Sigmoid colon (tissue), 7 donors: Measurements from ENCODE around the gene GOLGA3. TPM values are rescaled to one million over a fixed set of nuclear protein-coding genes. Genes with fewer than 3 reads are reported as not detected.
"Not testable (repeated sequence)": the region's sequence is repeated elsewhere in the genome, so short reads cannot be mapped to it uniquely, and the experiment has no call there.

ENCODE experiments used
- DNase-seq: peaks from one replicate; pipeline ENCODE4 v3.0.0-alpha.2; 2019
- H3K27ac ChIP-seq, 4 donors: fragments of 200-600 bp; sonication (generic); one replicate each; pipeline ENCODE4 v1.5.1; 2016 to 2019; ENCODE audit warnings: mild to moderate bottlenecking in 1 of 4
- H3K27me3 ChIP-seq, 3 donors: fragments of 200-600 bp; sonication (generic); one replicate each; pipeline ENCODE4 v1.5.1; 2019; ENCODE audit warnings: mild to moderate bottlenecking in 1 of 3
- H3K36me3 ChIP-seq, 4 donors: fragments of 200-600 bp; sonication (generic); one replicate each; pipeline ENCODE4 v1.5.1; 2016 to 2019
- H3K4me1 ChIP-seq, 4 donors: fragments of 200-600 bp; sonication (generic); one replicate each; pipeline ENCODE4 v1.5.1; 2017 to 2019
- H3K4me3 ChIP-seq, 4 donors: fragments of 200-600 bp; sonication (generic); one replicate each; pipeline ENCODE4 v1.5.1; 2017 to 2019; ENCODE audit warnings: mild to moderate bottlenecking in 2 of 4, moderate library complexity in 1 of 4
- H3K9me3 ChIP-seq, 4 donors: fragments of 200-600 bp in 3 of 4; sonication (generic) in 3 of 4; one replicate each; pipeline versions ENCODE4 v1.5.1 to v1.6.1; 2013 to 2019
- CTCF ChIP-seq, 4 experiments: fragments of 450-650 bp in 3 of 4; fragments of 200-600 bp in 1 of 4; IDR thresholded peaks; one replicate each; pipeline ENCODE4 v1.5.1; 2016 to 2019; ENCODE audit warnings: antibody characterized with exemption in 4 of 4, mild to moderate bottlenecking in 3 of 4, moderate library complexity in 2 of 4
- EP300 ChIP-seq, 4 donors: sonication (generic); formaldehyde crosslinking; IDR thresholded peaks; one replicate each; pipeline ENCODE4 v1.6.1; 2017; ENCODE audit warnings: antibody characterized with exemption in 4 of 4
- POLR2A ChIP-seq, 2 donors: fragments of 450-650 bp; IDR thresholded peaks; one replicate each; pipeline ENCODE4 v1.6.1; 2016; ENCODE audit warnings: antibody characterized with exemption in 2 of 2, mild to moderate bottlenecking in 2 of 2, moderate library complexity in 2 of 2
- POLR2AphosphoS5 ChIP-seq, 4 donors: sonication (generic); formaldehyde crosslinking; IDR thresholded peaks; one replicate each; pipeline ENCODE4 v1.6.1; 2017; ENCODE audit warnings: antibody characterized with exemption in 4 of 4
- WGBS, 2 donors: extraction: QIAGEN DNeasy Blood & Tissue Kit; methylation state at CpG; one replicate each; pipeline ENCODE4 v1.1.7; 2013; 5-methylcytosine and 5-hydroxymethylcytosine counted together
- intact Hi-C: fragments of 100-400 bp; cut with DNase I; formaldehyde crosslinking; loops from one replicate; pipeline ENCODE4 v1.15.1; 2023
- polyA plus RNA-seq, 3 donors: library from polyadenylated mRNA; stranded (reverse); fragments of 200-250 nt; gene quantifications; one replicate each; pipeline ENCODE4 v1.2.3, GENCODE V29; 2013
- total RNA-seq, 4 donors: library from RNA; depleted of rRNA; stranded (reverse); fragments of >200 nt; gene quantifications; one replicate each; pipeline ENCODE4 v1.1.0, GENCODE V29; 2016
- donor health status: healthy with polysubstance abuse.
- donor health status: Bipolar disorder and iron deficiency.
- donor health status: healthy.

The GOLGA3 gene
- total and polyA plus RNA-seq, 7 donors = 9.6 to 78.4 (median 45.7) TPM

- Histone ChIP-seq H3K4me3 (peak overlapping the region; percentile 48 to 80 (median 64)), H3K9me3 (no peaks in the 10 kb centered on the region), H3K36me3 (peaks cover 0 to 18% (median 0%) of the 10 kb centered on the region in 4 donors), H3K27ac (peak overlapping the region; percentile 90 to 99 (median 94)), H3K4me1 (peaks cover 0 to 30% (median 27%) of the 10 kb centered on the region in 4 donors), H3K27me3 (no peaks in the 10 kb centered on the region)
- peak; percentile 91 for DNase-seq
- intact Hi-C loops = loop anchor here (5.0 kb wide), 2 partner anchors 65 to 145 kb away; partner anchors contain the start of gene GOLGA3
- no peak for TF ChIP-seq EP300 (IDR thresholded peaks at IDR 0.05)
- TF ChIP-seq POLR2AphosphoS5 (IDR thresholded peaks at IDR 0.05) = peak; percentile 47 to 83 (median 78)
- TF ChIP-seq POLR2A (IDR thresholded peaks at IDR 0.05) = peak; percentile 36 to 63
- WGBS, 2 donors = 1% methylated on average over 89 of the region's 89 CpGs
Observed at GRCh38 chr12:132761921-132762583, 66.6 kb downstream of the GOLGA3 start.

- 1% methylated on average over 97 of the region's 97 CpGs for WGBS, 2 donors
- Histone ChIP-seq H3K27ac (peak within 1 kb of the TSS; percentile 90 to 99 (median 96)), H3K9me3 (no peaks in the 10 kb centered on the region), H3K36me3 (peaks cover 0 to 23% (median 2%) of the 10 kb centered on the region in 4 donors), H3K4me3 (peak within 1 kb of the TSS; percentile 80 to 100 (median 94)), H3K27me3 (no peaks in the 10 kb centered on the region), H3K4me1 (peaks cover 0 to 30% (median 27%) of the 10 kb centered on the region in 4 donors)
- intact Hi-C loops = loop anchor here (5.0 kb wide), 2 partner anchors 66 to 146 kb away; partner anchors contain the start of gene GOLGA3
- TF ChIP-seq EP300 (IDR thresholded peaks at IDR 0.05) (no peak), POLR2AphosphoS5 (IDR thresholded peaks at IDR 0.05) (no peak), POLR2A (IDR thresholded peaks at IDR 0.05) (no peak), CTCF (IDR thresholded peaks at IDR 0.05) (no peak)
- DNase-seq = peak; percentile 78
Observed at GRCh38 chr12:132761032-132761920, 67.4 kb downstream of the GOLGA3 start, which contains the start of gene ANKLE2. TSS of gene ANKLE2 (minus strand) at chr12:132761832. CDS start at chr12:132761798, 34 bp downstream.

GRCh38 chr12:132759359-132759758, 69.3 kb downstream of the GOLGA3 start:
- WGBS, 2 donors = 96 to 97% methylated on average over 8 of the region's 8 CpGs
- TF ChIP-seq EP300 (IDR thresholded peaks at IDR 0.05) (no peak), POLR2AphosphoS5 (IDR thresholded peaks at IDR 0.05) (no peak), CTCF (IDR thresholded peaks at IDR 0.05) (no peak), POLR2A (IDR thresholded peaks at IDR 0.05) (no peak)
- H3K27ac ChIP-seq = no peak overlapping the region

GRCh38 chr12:132758825-132759224, 69.8 kb downstream of the GOLGA3 start:
- intact Hi-C loops, H3K27me3 ChIP-seq: not testable (repeated sequence)
- peaks cover 0 to 43% (median 11%) of the 10 kb centered on the region in 4 donors for H3K36me3 ChIP-seq

More at GRCh38 chr12:132759359-132759758, 69.3 kb downstream of the GOLGA3 start:
- peaks cover 0 to 30% (median 27%) of the 10 kb centered on the region in 4 donors for H3K4me1 ChIP-seq
- no peak for DNase-seq
- H3K27me3 ChIP-seq = no peaks in the 10 kb centered on the region
- peaks cover 0 to 38% (median 9%) of the 10 kb centered on the region in 4 donors for H3K36me3 ChIP-seq
- no peaks in the 10 kb centered on the region for H3K9me3 ChIP-seq
- intact Hi-C loops = no loop called here
- H3K4me3 ChIP-seq = no peak overlapping the region

GRCh38 chr12:132754160-132754932, 74.3 kb downstream of the GOLGA3 start:
- intact Hi-C loops = no loop called here
- DNase-seq = no peak
- H3K9me3 ChIP-seq = no peaks in the 10 kb centered on the region
- WGBS, 2 donors = 85 to 89% methylated on average over 14 of the region's 14 CpGs
- TF ChIP-seq EP300 (IDR thresholded peaks at IDR 0.05) = no peak
- TF ChIP-seq CTCF (IDR thresholded peaks at IDR 0.05) = no peak
- TF ChIP-seq POLR2A (IDR thresholded peaks at IDR 0.05) = no peak
- no peak for TF ChIP-seq POLR2AphosphoS5 (IDR thresholded peaks at IDR 0.05)
- peaks cover 0 to 88% (median 44%) of the 10 kb centered on the region in 4 donors for H3K36me3 ChIP-seq
- no peak overlapping the region for H3K27ac ChIP-seq
- no peak overlapping the region for H3K4me3 ChIP-seq
- peaks cover 0 to 8% (median 2%) of the 10 kb centered on the region in 4 donors for H3K4me1 ChIP-seq
- no peaks in the 10 kb centered on the region for H3K27me3 ChIP-seq

More at GRCh38 chr12:132758825-132759224, 69.8 kb downstream of the GOLGA3 start:
- DNase-seq, H3K4me3 ChIP-seq, H3K9me3 ChIP-seq, H3K27ac ChIP-seq: not testable (repeated sequence)
- H3K4me1 ChIP-seq = peaks cover 0 to 30% (median 27%) of the 10 kb centered on the region in 4 donors
- 87 to 88% methylated on average over 28 of the region's 28 CpGs for WGBS, 2 donors

- H3K4me1 ChIP-seq, H3K27ac ChIP-seq, DNase-seq, H3K9me3 ChIP-seq, intact Hi-C loops, H3K4me3 ChIP-seq, H3K27me3 ChIP-seq: not testable (repeated sequence)
- 94% methylated on average over 7 of the region's 7 CpGs for WGBS, 2 donors
- peaks cover 0 to 93% (median 51%) of the 10 kb centered on the region in 4 donors for H3K36me3 ChIP-seq
Observed at GRCh38 chr12:132753670-132754069, 75.0 kb downstream of the GOLGA3 start.
